Measurements from ENCODE around the gene SLCO6A1. TPM values are rescaled to one million over a fixed set of nuclear protein-coding genes. Genes with fewer than 3 reads are reported as not detected.

SLCO6A1 gene
- total and polyA plus RNA-seq, 2 experiments from 2014 or later: 0.34 to 3.1 TPM

DNA sequence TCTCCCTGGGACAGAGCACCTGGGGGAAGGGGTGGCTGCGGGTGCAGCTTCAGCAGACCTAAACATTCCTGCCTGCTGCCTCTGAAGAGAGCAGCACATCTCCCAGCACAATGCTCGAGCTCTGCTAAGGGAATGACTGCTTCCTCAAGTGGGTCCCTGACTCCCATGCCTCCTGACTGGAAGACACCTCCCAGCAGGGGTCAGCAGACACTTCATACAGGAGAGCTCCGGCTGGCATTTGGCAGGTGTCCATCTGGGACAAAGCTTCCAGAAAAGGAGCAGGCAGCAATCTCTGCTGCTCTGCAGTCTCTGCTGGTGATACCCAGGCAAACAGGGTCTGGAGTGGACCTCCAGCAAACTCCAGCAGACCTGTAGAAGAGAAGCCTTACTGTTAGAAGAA lies 77.2 kb downstream of the SLCO6A1 start:
- H3K4me1 ChIP-seq (ENCODE audit: insufficient read depth): no peaks in the 10 kb centered on the region
- H3F3A ChIP-seq (replicated peaks; ENCODE audit: low read depth): no peaks in the 10 kb centered on the region
- Mint-ChIP-seq H3K36me3 (ENCODE audit: low read depth) (no peaks in the 10 kb centered on the region), H3K4me1 (peaks cover 5% of the 10 kb centered on the region; the same call in 2 of the 3 replicates), H3K27ac (no peak overlapping the region), H3K9me3 (peaks cover 4% of the 10 kb centered on the region; the same call in 1 of the 3 replicates), H3K27me3 (ENCODE audit: insufficient read depth, low read depth, poor library complexity) (no peaks in the 10 kb centered on the region), H3K4me3 (no peak overlapping the region)
- ATAC-seq (no peak), DNase-seq (ENCODE audit: low spot score) (no peak)
- H2AFZ ChIP-seq: no peak overlapping the region
- no peaks in the 10 kb centered on the region for H3K79me2 ChIP-seq (replicated peaks; ENCODE audit: insufficient read depth)
- TF ChIP-seq, protein P1, sequence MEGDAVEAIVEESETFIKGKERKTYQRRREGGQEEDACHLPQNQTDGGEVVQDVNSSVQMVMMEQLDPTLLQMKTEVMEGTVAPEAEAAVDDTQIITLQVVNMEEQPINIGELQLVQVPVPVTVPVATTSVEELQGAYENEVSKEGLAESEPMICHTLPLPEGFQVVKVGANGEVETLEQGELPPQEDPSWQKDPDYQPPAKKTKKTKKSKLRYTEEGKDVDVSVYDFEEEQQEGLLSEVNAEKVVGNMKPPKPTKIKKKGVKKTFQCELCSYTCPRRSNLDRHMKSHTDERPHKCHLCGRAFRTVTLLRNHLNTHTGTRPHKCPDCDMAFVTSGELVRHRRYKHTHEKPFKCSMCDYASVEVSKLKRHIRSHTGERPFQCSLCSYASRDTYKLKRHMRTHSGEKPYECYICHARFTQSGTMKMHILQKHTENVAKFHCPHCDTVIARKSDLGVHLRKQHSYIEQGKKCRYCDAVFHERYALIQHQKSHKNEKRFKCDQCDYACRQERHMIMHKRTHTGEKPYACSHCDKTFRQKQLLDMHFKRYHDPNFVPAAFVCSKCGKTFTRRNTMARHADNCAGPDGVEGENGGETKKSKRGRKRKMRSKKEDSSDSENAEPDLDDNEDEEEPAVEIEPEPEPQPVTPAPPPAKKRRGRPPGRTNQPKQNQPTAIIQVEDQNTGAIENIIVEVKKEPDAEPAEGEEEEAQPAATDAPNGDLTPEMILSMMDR (conservative IDR thresholded peaks at IDR 0.05; ENCODE audit: low read depth in 2 of 2): 0 out of 4 replicates have a peak, but pooled peaks of 1 of the 2 experiments have one; percentile 11
- no peak for TF ChIP-seq ZNF114 (CRISPR knock-in tag; IDR thresholded peaks at IDR 0.05)
- H3K27ac ChIP-seq (ENCODE audit: low read depth): no peak overlapping the region
- H3K9me2 ChIP-seq (ENCODE audit: insufficient read depth): no peaks in the 10 kb centered on the region
- H3K27me3 ChIP-seq (ENCODE audit: insufficient read depth): no peaks in the 10 kb centered on the region
- no peaks in the 10 kb centered on the region for H4K20me1 ChIP-seq (replicated peaks; ENCODE audit: insufficient read depth)
- H3K4me2 ChIP-seq: no peak overlapping the region
- H3K36me3 ChIP-seq (ENCODE audit: insufficient read depth): no peaks in the 10 kb centered on the region
- no peak overlapping the region for H3K4me3 ChIP-seq

DNA sequence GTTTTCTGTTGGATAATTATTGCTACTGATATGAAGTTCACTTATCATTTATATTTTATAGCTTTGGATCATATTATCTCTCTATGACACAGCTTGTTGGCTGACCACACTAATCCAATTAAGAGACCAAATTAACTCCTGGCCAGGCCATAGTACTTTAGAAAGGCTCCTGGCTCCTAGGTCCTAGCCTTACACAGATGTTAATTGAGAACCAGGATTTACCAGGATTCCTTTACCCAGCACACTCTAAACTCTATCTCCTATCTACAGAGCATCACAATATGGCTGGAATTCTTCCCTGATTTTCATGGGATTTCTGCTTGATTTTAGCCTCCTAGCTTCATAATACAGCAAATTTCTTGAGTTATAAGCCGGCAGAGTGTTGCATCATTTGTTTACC lies 80.3 kb downstream of the SLCO6A1 start:
- Mint-ChIP-seq H3K27ac (peak overlapping the region; percentile 58), H3K36me3 (ENCODE audit: low read depth) (no peaks in the 10 kb centered on the region), H3K9me3 (no peaks in the 10 kb centered on the region), H3K4me3 (no peak overlapping the region), H3K27me3 (ENCODE audit: insufficient read depth, low read depth, poor library complexity) (no peaks in the 10 kb centered on the region), H3K4me1 (peaks cover 5% of the 10 kb centered on the region; the same call in 2 of the 3 replicates)
- H3K4me1 ChIP-seq (ENCODE audit: insufficient read depth): no peaks in the 10 kb centered on the region
- TF ChIP-seq, protein P1 (conservative IDR thresholded peaks at IDR 0.05; ENCODE audit: low read depth in 2 of 2): no peak
- TF ChIP-seq JUNB (IDR thresholded peaks at IDR 0.05; ENCODE audit: unreplicated experiment) (no peak), POLR2AphosphoS5 (IDR thresholded peaks at IDR 0.05; ENCODE audit: low read depth) (no peak), ZNF331 (CRISPR knock-in tag; IDR thresholded peaks at IDR 0.05; ENCODE audit: low read depth) (no peak), EZH2phosphoT487 (IDR thresholded peaks at IDR 0.05; ENCODE audit: unreplicated experiment) (no peak)
- TF ChIP-seq, protein P2, sequence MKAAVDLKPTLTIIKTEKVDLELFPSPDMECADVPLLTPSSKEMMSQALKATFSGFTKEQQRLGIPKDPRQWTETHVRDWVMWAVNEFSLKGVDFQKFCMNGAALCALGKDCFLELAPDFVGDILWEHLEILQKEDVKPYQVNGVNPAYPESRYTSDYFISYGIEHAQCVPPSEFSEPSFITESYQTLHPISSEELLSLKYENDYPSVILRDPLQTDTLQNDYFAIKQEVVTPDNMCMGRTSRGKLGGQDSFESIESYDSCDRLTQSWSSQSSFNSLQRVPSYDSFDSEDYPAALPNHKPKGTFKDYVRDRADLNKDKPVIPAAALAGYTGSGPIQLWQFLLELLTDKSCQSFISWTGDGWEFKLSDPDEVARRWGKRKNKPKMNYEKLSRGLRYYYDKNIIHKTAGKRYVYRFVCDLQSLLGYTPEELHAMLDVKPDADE (IDR thresholded peaks at IDR 0.05): no peak
- H3K79me2 ChIP-seq (replicated peaks; ENCODE audit: insufficient read depth): no peaks in the 10 kb centered on the region
- no peaks in the 10 kb centered on the region for H4K20me1 ChIP-seq (replicated peaks; ENCODE audit: insufficient read depth)
- no peak overlapping the region for H2AFZ ChIP-seq
- no peaks in the 10 kb centered on the region for H3K36me3 ChIP-seq (ENCODE audit: insufficient read depth)
- H3K27me3 ChIP-seq (ENCODE audit: insufficient read depth): no peaks in the 10 kb centered on the region
- ATAC-seq (peak; percentile 80), DNase-seq (ENCODE audit: low spot score) (no peak)
- H3K27ac ChIP-seq (ENCODE audit: low read depth): no peak overlapping the region
- no peak overlapping the region for H3K4me2 ChIP-seq
- H3K4me3 ChIP-seq: no peak overlapping the region
- H3F3A ChIP-seq (replicated peaks; ENCODE audit: low read depth): no peaks in the 10 kb centered on the region
- H3K9me2 ChIP-seq (ENCODE audit: insufficient read depth): no peaks in the 10 kb centered on the region

Measured in GM23338 (cell line).